ENCODE data around the gene OSBP2.

GRCh38 chr22:30870451-30871345, 176.0 kb downstream of the OSBP2 start:
- TF ChIP-seq LEF1 (IDR thresholded peaks at IDR 0.05; ENCODE audit: borderline replicate concordance): no peak
- no peak for TF ChIP-seq BHLHE40 (IDR thresholded peaks at IDR 0.05; ENCODE audit: borderline replicate concordance)
- TF ChIP-seq ELF4 (IDR thresholded peaks at IDR 0.05): no peak
- TF ChIP-seq PKNOX1 (IDR thresholded peaks at IDR 0.05): no peak
- TF ChIP-seq FOXM1 (IDR thresholded peaks at IDR 0.05; ENCODE audit: borderline replicate concordance): no peak
- TF ChIP-seq ZNF384 (IDR thresholded peaks at IDR 0.05): no peak
- TF ChIP-seq FOXK2 (IDR thresholded peaks at IDR 0.05): no peak
- no peak for TF ChIP-seq FOXA1 (IDR thresholded peaks at IDR 0.05)
- no peak for TF ChIP-seq SUZ12 (IDR thresholded peaks at IDR 0.05)
- TF ChIP-seq ARNT (IDR thresholded peaks at IDR 0.05): no peak
